NOMO-1 (cell line): ENCODE measurements around the gene ASH1L.
"Not testable (repeated sequence)": the region's sequence is repeated elsewhere in the genome, so short reads cannot be mapped to it uniquely, and the experiment has no call there.

ENCODE experiments used
- DNase-seq, 2 experiments: peaks; one replicate each; lab custom pipeline; 2025; ENCODE audit not compliant: unreplicated experiment in 2 of 2; lab: John Stamatoyannopoulos, UW

The ASH1L gene

GRCh38 chr1:155454096-155454495 lies 108.5 kb downstream of the ASH1L start:
- no peak for DNase-seq

- DNase-seq, result no peak
These were observed 109.5 kb downstream of the ASH1L start for GRCh38 chr1:155453141-155453540.

GRCh38 chr1:155451199-155451598 lies 111.4 kb downstream of the ASH1L start:
- DNase-seq, result no peak

- DNase-seq, result not testable (repeated sequence)
These were observed 120.2 kb downstream of the ASH1L start for GRCh38 chr1:155442431-155442830.

GRCh38 chr1:155437405-155437804 lies 125.2 kb downstream of the ASH1L start:
- no peak for DNase-seq

GRCh38 chr1:155433831-155434389 lies 128.7 kb downstream of the ASH1L start:
- not testable (repeated sequence) for DNase-seq

GRCh38 chr1:155433128-155433830 lies 129.3 kb downstream of the ASH1L start:
- not testable (repeated sequence) for DNase-seq

- DNase-seq, result no peak
These were observed 138.5 kb downstream of the ASH1L start for GRCh38 chr1:155424091-155424490.

GRCh38 chr1:155420788-155421187 lies 141.8 kb downstream of the ASH1L start:
- no peak for DNase-seq

- DNase-seq, result not testable (repeated sequence)
These were observed 150.8 kb downstream of the ASH1L start for GRCh38 chr1:155411840-155412239.

- no peak for DNase-seq
These were observed 151.7 kb downstream of the ASH1L start for GRCh38 chr1:155410931-155411330.

- DNase-seq, result no peak
These were observed 165.6 kb downstream of the ASH1L start for GRCh38 chr1:155396874-155397476.

GRCh38 chr1:155392898-155393411 lies 169.6 kb downstream of the ASH1L start:
- DNase-seq, result no peak

- no peak for DNase-seq
These were observed 172.8 kb downstream of the ASH1L start for GRCh38 chr1:155389826-155390225.

- DNase-seq, result not testable (repeated sequence)
These were observed 176.8 kb downstream of the ASH1L start for GRCh38 chr1:155385836-155386235.

- DNase-seq, result no peak
These were observed 179.2 kb downstream of the ASH1L start for GRCh38 chr1:155383406-155383805.

- no peak for DNase-seq
These were observed 182.9 kb downstream of the ASH1L start for GRCh38 chr1:155379631-155380090.

- DNase-seq, result no peak
These were observed 183.4 kb downstream of the ASH1L start for GRCh38 chr1:155379180-155379579.

- no peak for DNase-seq
These were observed 202.6 kb downstream of the ASH1L start for GRCh38 chr1:155360051-155360450.

- no peak for DNase-seq
These were observed 210.0 kb downstream of the ASH1L start for GRCh38 chr1:155352631-155353030.

- no peak for DNase-seq
These were observed 219.8 kb downstream of the ASH1L start for GRCh38 chr1:155342842-155343241.
